ENCODE measurements around the gene CPS1. TPM values are rescaled to one million over a fixed set of nuclear protein-coding genes. Genes with fewer than 3 reads are reported as not detected.

The CPS1 gene
- total RNA-seq, 1 experiment from 2014 or later: 9.0 TPM

DNA sequence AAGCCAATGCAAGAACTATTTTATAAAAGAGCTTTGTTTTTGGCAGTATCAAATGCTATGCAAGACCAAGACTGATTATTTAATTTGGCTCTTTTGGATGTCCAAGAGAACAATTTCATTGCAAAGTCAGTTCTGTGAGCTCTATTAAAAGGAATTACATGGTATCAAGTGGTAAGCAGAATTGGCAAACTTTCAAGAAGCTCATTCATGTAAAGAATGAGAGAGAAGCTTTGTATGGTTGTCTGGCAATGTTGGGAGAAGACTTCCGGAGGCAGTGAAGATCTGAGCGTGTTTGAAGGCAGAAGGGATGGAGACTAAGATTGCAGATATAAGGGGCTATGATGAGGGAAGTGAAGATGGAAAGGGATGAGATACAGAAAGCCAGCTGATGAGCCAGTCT is 49.6 kb downstream of the CPS1 start (continued):
- TF ChIP-seq ARID4B (CRISPR knock-in tag; IDR thresholded peaks at IDR 0.05; ENCODE audit: borderline replicate concordance): no peak

- DNase-seq (ENCODE audit: low spot score) (no peak), ATAC-seq (no peak)
- Mint-ChIP-seq H3K4me1 (0 out of 2 replicates have a peak, but pooled peaks cover 3% of the 10 kb centered on the region), H3K36me3 (0 out of 2 replicates have a peak, but pooled peaks cover 2% of the 10 kb centered on the region), H3K9me3 (peaks cover 4% of the 10 kb centered on the region), H3K4me3 (no peak overlapping the region), H3K27me3 (ENCODE audit: low read depth) (no peaks in the 10 kb centered on the region), H3K27ac (no peak overlapping the region)
- ChIA-PET CTCF (no interaction called here), POLR2A (no interaction called here)
- no peak for TF ChIP-seq GABPB1 (CRISPR knock-in tag; IDR thresholded peaks at IDR 0.05)
- no peak for TF ChIP-seq GRHL2 (CRISPR knock-in tag; IDR thresholded peaks at IDR 0.05; ENCODE audit: insufficient replicate concordance, severe bottlenecking)
- TF ChIP-seq, protein P1, sequence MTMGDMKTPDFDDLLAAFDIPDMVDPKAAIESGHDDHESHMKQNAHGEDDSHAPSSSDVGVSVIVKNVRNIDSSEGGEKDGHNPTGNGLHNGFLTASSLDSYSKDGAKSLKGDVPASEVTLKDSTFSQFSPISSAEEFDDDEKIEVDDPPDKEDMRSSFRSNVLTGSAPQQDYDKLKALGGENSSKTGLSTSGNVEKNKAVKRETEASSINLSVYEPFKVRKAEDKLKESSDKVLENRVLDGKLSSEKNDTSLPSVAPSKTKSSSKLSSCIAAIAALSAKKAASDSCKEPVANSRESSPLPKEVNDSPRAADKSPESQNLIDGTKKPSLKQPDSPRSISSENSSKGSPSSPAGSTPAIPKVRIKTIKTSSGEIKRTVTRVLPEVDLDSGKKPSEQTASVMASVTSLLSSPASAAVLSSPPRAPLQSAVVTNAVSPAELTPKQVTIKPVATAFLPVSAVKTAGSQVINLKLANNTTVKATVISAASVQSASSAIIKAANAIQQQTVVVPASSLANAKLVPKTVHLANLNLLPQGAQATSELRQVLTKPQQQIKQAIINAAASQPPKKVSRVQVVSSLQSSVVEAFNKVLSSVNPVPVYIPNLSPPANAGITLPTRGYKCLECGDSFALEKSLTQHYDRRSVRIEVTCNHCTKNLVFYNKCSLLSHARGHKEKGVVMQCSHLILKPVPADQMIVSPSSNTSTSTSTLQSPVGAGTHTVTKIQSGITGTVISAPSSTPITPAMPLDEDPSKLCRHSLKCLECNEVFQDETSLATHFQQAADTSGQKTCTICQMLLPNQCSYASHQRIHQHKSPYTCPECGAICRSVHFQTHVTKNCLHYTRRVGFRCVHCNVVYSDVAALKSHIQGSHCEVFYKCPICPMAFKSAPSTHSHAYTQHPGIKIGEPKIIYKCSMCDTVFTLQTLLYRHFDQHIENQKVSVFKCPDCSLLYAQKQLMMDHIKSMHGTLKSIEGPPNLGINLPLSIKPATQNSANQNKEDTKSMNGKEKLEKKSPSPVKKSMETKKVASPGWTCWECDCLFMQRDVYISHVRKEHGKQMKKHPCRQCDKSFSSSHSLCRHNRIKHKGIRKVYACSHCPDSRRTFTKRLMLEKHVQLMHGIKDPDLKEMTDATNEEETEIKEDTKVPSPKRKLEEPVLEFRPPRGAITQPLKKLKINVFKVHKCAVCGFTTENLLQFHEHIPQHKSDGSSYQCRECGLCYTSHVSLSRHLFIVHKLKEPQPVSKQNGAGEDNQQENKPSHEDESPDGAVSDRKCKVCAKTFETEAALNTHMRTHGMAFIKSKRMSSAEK (CRISPR knock-in tag; IDR thresholded peaks at IDR 0.05; ENCODE audit: borderline replicate concordance): no peak
- TF ChIP-seq ZNF671 (CRISPR knock-in tag; IDR thresholded peaks at IDR 0.05): no peak
- TF ChIP-seq CREM (CRISPR knock-in tag; IDR thresholded peaks at IDR 0.05): no peak
- no peak for TF ChIP-seq EMX1 (CRISPR knock-in tag; IDR thresholded peaks at IDR 0.05)
- TF ChIP-seq STAT6 (CRISPR knock-in tag; conservative IDR thresholded peaks at IDR 0.05; ENCODE audit: low read depth): no peak
- TF ChIP-seq ZNF281 (CRISPR knock-in tag; IDR thresholded peaks at IDR 0.05): no peak
- no peak for TF ChIP-seq SOX15 (CRISPR knock-in tag; IDR thresholded peaks at IDR 0.05)
- TF ChIP-seq, protein P2, sequence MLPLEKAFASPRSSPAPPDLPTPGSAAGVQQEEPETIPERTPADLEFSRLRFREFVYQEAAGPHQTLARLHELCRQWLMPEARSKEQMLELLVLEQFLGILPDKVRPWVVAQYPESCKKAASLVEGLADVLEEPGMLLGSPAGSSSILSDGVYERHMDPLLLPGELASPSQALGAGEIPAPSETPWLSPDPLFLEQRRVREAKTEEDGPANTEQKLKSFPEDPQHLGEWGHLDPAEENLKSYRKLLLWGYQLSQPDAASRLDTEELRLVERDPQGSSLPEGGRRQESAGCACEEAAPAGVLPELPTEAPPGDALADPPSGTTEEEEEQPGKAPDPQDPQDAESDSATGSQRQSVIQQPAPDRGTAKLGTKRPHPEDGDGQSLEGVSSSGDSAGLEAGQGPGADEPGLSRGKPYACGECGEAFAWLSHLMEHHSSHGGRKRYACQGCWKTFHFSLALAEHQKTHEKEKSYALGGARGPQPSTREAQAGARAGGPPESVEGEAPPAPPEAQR (CRISPR knock-in tag; IDR thresholded peaks at IDR 0.05): no peak
- no peak for TF ChIP-seq JUN (CRISPR knock-in tag; IDR thresholded peaks at IDR 0.05)
- no peak for TF ChIP-seq NR1H2 (CRISPR knock-in tag; IDR thresholded peaks at IDR 0.05)
- no peak for TF ChIP-seq CDX4 (CRISPR knock-in tag; IDR thresholded peaks at IDR 0.05; ENCODE audit: borderline replicate concordance)
- no peak for TF ChIP-seq ZNF138 (CRISPR knock-in tag; conservative IDR thresholded peaks at IDR 0.05)
- TF ChIP-seq JAZF1 (CRISPR knock-in tag; IDR thresholded peaks at IDR 0.05): no peak
- no peak for TF ChIP-seq ZMAT4 (CRISPR knock-in tag; IDR thresholded peaks at IDR 0.05)
- TF ChIP-seq ZNF219 (CRISPR knock-in tag; IDR thresholded peaks at IDR 0.05; ENCODE audit: borderline replicate concordance): no peak
Observed at GRCh38 chr2:210611466-210611865, 55.1 kb downstream of the CPS1 start.
